Measurements from ENCODE around the gene FIBP. TPM values are rescaled to one million over a fixed set of nuclear protein-coding genes. Genes with fewer than 3 reads are reported as not detected.

The FIBP gene
- total and polyA plus RNA-seq, 12 donors, result 44.0 to 88.4 (median 49.9) TPM

DNA sequence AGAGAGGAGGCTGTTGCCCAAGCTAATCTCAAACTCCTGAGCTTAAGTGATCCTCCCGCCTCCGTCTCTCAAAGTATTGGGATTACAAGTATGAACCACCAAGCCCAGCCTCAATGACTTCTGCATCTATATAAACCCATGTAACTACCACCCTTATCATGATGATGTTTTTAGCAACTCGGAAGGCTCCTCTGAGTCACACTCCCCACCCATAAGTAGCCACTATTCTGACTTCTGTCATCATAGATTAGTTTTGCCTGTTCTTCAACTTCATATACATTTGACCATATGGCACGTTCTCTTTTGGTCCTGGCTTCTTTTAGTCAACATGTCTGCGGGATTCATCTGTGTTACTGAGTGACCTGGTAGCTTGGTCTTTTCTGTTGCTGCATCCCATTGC lies 18.3 kb upstream of the FIBP start:
- TF ChIP-seq, protein P1, sequence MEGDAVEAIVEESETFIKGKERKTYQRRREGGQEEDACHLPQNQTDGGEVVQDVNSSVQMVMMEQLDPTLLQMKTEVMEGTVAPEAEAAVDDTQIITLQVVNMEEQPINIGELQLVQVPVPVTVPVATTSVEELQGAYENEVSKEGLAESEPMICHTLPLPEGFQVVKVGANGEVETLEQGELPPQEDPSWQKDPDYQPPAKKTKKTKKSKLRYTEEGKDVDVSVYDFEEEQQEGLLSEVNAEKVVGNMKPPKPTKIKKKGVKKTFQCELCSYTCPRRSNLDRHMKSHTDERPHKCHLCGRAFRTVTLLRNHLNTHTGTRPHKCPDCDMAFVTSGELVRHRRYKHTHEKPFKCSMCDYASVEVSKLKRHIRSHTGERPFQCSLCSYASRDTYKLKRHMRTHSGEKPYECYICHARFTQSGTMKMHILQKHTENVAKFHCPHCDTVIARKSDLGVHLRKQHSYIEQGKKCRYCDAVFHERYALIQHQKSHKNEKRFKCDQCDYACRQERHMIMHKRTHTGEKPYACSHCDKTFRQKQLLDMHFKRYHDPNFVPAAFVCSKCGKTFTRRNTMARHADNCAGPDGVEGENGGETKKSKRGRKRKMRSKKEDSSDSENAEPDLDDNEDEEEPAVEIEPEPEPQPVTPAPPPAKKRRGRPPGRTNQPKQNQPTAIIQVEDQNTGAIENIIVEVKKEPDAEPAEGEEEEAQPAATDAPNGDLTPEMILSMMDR (IDR thresholded peaks at IDR 0.05), result no peak
- Histone ChIP-seq H3K4me1 (peaks cover 3 to 8% (median 5%) of the 10 kb centered on the region in 9 donors), H3K27ac (no peak overlapping the region), H3K27me3 (no peaks in the 10 kb centered on the region), H3K9me3 (no peaks in the 10 kb centered on the region), H3K4me3 (no peak overlapping the region), H3K36me3 (no peaks in the 10 kb centered on the region)
- intact Hi-C loops (cut with DNase I), result no loop called here
- ATAC-seq (no peak), DNase-seq (no peak)
- WGBS, 2 donors, result 83 to 84% methylated on average over 5 of the region's 5 CpGs

DNA sequence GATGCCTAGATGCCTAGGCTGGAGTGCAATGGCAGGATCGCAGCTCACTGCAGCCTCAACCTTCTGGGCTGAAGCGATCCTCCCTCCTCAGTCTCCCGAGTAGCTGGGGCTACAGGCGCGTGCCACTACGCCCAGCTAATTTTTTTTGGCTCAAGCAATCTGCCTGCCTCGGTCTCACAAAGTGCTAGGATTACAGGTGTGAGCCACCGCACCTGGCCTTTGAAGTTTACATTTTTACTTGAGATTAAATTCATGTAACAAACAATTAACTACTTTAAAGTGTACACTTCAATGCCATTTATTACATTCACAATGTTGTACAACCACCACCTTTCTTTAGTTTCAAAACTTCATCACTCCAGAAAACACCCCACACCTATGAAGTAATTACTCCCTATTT lies 15.4 kb upstream of the FIBP start:
- 81 to 88% methylated on average over 8 of the region's 8 CpGs for WGBS, 2 donors
- H3K9me3 ChIP-seq, result no peaks in the 10 kb centered on the region
- no peaks in the 10 kb centered on the region for H3K36me3 ChIP-seq
- intact Hi-C loops (cut with DNase I), result no loop called here
- TF ChIP-seq, protein P1 (IDR thresholded peaks at IDR 0.05), result no peak
- H3K27me3 ChIP-seq, result peaks cover 0 to 9% (median 4%) of the 10 kb centered on the region in 7 donors
- no peak overlapping the region for H3K27ac ChIP-seq
- no peak for DNase-seq
- H3K4me1 ChIP-seq, result peaks cover 6 to 21% (median 13%) of the 10 kb centered on the region in 9 donors
- no peak for ATAC-seq
- no peak overlapping the region for H3K4me3 ChIP-seq

DNA sequence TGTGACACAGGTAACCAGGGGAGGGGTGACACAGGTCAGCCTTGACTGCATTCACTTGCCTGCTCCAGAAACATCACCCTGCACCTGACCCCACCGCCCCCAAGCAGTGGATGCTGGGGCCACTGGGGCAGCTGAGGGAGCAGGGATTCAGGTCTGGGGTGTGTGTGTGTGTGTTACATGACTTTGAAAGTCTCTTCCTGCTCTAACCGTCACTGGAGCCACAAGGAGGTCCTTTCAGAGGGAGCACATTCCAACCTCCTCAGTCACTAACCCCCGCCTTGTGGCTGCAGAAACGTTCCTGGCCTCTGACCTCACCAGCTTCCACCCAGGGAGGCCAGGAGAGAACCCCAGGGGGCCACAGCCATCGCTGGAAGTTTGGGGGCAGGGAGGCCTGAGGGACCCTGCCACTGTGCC lies 14.8 kb upstream of the FIBP start:
- TF ChIP-seq, protein P1 (IDR thresholded peaks at IDR 0.05), result no peak
- H3K36me3 ChIP-seq, result no peaks in the 10 kb centered on the region
- no peak overlapping the region for H3K4me3 ChIP-seq
- no peak for ATAC-seq
- 31 to 34% methylated on average over 5 of the region's 5 CpGs for WGBS, 2 donors
- H3K27ac ChIP-seq, result no peak overlapping the region
- H3K4me1 ChIP-seq, result peaks cover 6 to 25% (median 17%) of the 10 kb centered on the region in 9 donors
- intact Hi-C loops (cut with DNase I), result no loop called here
- no peaks in the 10 kb centered on the region for H3K9me3 ChIP-seq
- H3K27me3 ChIP-seq, result peaks cover 0 to 9% (median 4%) of the 10 kb centered on the region in 7 donors
- DNase-seq, result no peak

DNA sequence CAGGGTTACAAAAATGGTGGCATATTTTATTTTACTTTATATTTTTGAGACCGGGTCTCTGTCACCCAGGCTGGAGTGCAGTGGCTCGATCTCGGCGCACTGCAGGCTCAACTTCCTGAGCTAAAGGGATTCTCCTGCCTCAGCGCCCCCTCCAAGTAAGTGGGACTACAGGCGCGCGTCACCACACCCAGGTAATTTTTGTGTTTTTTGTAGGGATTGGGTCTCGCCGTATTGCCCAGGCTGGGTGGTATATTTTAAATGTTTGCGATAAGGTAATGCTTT lies 12.6 kb upstream of the FIBP start:
- H3K36me3 ChIP-seq, result peaks cover 0 to 3% (median 0%) of the 10 kb centered on the region in 9 donors
- ATAC-seq, result no peak
- H3K27ac ChIP-seq, result peak overlapping the region in 3 of 10 donors; percentile 64 to 93 (median 83)
- H3K9me3 ChIP-seq, result no peaks in the 10 kb centered on the region
- intact Hi-C loops (cut with DNase I), result no loop called here
- DNase-seq, result no peak
- WGBS, 2 donors, result 69 to 73% methylated on average over 11 of the region's 11 CpGs
- H3K4me3 ChIP-seq, result peak overlapping the region in 7 of 10 donors; percentile 54 to 72 (median 63)
- peaks cover 0 to 9% (median 4%) of the 10 kb centered on the region in 7 donors for H3K27me3 ChIP-seq
- peaks cover 6 to 25% (median 17%) of the 10 kb centered on the region in 9 donors for H3K4me1 ChIP-seq
- TF ChIP-seq, protein P1 (IDR thresholded peaks at IDR 0.05), result no peak
